ENCODE data around the gene ZEB2. TPM values are rescaled to one million over a fixed set of nuclear protein-coding genes. Genes with fewer than 3 reads are reported as not detected.

Gene ZEB2
- total RNA-seq, 3 donors from 2014 or later: 53.7 to 225 (median 83.2) TPM

DNA sequence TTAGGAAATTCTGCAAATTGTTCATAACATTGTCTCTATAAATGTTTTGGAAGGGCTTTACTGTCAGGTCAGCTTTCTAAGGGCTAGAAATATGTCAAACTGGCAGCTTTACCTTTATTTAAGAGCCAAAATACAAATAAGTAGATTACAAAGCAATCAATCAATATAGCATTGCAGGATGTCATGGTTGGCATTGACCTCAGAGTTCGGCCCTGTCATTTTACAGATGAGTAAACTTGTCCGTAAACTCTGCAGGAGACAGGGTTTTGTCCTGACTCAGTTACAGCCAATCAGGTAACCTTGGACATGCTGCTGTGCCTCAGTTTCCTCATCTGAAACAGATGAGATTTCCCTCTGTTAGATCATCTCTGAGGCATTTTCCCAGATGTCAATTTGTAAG, 25.9 kb upstream of the ZEB2 start:
- H3K36me3 ChIP-seq: no peaks in the 10 kb centered on the region
- no peak for TF ChIP-seq CTCF (IDR thresholded peaks at IDR 0.05)
- intact Hi-C loops (cut with DNase I; ENCODE audit: low total_unique reads): loop anchor here (10.0 kb wide), 1 partner anchor 1021 kb away; no protein-coding TSS in a partner anchor

DNA sequence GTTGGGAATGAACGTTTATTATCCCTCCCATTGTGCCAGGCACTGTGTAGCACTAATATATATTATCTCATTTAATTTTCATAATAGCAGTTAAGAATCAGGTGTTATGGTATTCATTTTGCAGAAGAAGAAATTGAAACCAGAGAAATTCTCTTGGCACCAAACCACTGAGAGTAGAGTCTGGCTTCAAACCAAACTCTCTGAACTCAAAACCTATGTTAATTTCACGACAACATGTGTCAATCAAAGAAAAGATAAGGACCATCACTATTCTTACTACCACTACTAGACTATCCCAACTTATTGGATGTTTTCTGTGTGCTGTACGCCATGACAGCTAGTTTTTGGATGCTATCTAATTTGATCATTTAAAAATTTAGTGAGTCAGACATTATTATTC, 24.1 kb upstream of the ZEB2 start:
- Histone ChIP-seq H3K27ac (no peak overlapping the region), H3K27me3 (no peaks in the 10 kb centered on the region), H3K9me3 (no peaks in the 10 kb centered on the region), H3K36me3 (no peaks in the 10 kb centered on the region), H3K4me1 (no peaks in the 10 kb centered on the region), H3K4me3 (no peak overlapping the region)
- intact Hi-C loops (cut with DNase I; ENCODE audit: low total_unique reads): loop anchor here (10.0 kb wide), 1 partner anchor 1019 kb away; no protein-coding TSS in a partner anchor
- TF ChIP-seq POLR2AphosphoS5 (IDR thresholded peaks at IDR 0.05) (no peak), POLR2A (IDR thresholded peaks at IDR 0.05) (no peak), CTCF (IDR thresholded peaks at IDR 0.05) (no peak)
- DNase-seq (ENCODE audit: low spot score in 2 of 2): no peak

More for the DNA sequence above, 25.9 kb upstream of the ZEB2 start:
- no peaks in the 10 kb centered on the region for H3K9me3 ChIP-seq
- H3K27ac ChIP-seq: no peak overlapping the region
- no peaks in the 10 kb centered on the region for H3K4me1 ChIP-seq
- H3K4me3 ChIP-seq: no peak overlapping the region
- H3K27me3 ChIP-seq: no peaks in the 10 kb centered on the region
- DNase-seq (ENCODE audit: low spot score in 2 of 2): no peak

DNA sequence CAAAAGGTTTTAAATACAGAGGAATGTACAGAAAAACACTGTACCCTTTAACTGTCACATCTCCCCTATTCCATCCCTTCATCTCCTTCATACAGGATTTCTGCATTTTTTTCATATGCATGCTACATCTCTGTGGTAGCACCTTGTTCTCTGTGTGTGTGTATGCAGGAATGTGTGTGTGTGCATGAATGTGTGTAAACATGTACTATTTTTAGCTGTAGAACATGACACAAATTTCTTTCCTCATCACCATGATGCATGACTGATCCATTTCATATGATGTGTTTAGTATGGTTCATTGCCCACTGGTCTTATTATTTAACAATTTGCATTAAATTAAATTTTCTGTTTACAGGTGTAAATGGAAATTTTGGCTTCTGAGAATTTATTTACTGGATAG, 21.5 kb upstream of the ZEB2 start:
- Histone ChIP-seq H3K27ac (no peak overlapping the region), H3K36me3 (no peaks in the 10 kb centered on the region), H3K9me3 (no peaks in the 10 kb centered on the region), H3K4me1 (no peaks in the 10 kb centered on the region), H3K27me3 (no peaks in the 10 kb centered on the region), H3K4me3 (no peak overlapping the region)
- intact Hi-C loops (cut with DNase I; ENCODE audit: low total_unique reads): loop anchor here (10.0 kb wide), 1 partner anchor 1017 kb away; no protein-coding TSS in a partner anchor
- no peak for TF ChIP-seq CTCF (IDR thresholded peaks at IDR 0.05)
- no peak for TF ChIP-seq POLR2A (IDR thresholded peaks at IDR 0.05)
- no peak for TF ChIP-seq POLR2AphosphoS5 (IDR thresholded peaks at IDR 0.05)
- DNase-seq (ENCODE audit: low spot score in 2 of 2): no peak

- no peak for DNase-seq (ENCODE audit: low spot score in 2 of 2)
- H3K4me3 ChIP-seq: no peak overlapping the region
- no peak overlapping the region for H3K27ac ChIP-seq
- TF ChIP-seq POLR2AphosphoS5 (IDR thresholded peaks at IDR 0.05) (no peak), CTCF (IDR thresholded peaks at IDR 0.05) (no peak), POLR2A (IDR thresholded peaks at IDR 0.05) (no peak)
- no peaks in the 10 kb centered on the region for H3K27me3 ChIP-seq
- H3K36me3 ChIP-seq: no peaks in the 10 kb centered on the region
- H3K4me1 ChIP-seq: no peaks in the 10 kb centered on the region
- intact Hi-C loops (cut with DNase I; ENCODE audit: low total_unique reads): no loop called here
- no peaks in the 10 kb centered on the region for H3K9me3 ChIP-seq
Observed at GRCh38 chr2:144539289-144539782, 19.4 kb upstream of the ZEB2 start.

- intact Hi-C loops (cut with DNase I; ENCODE audit: low total_unique reads): no loop called here
- Histone ChIP-seq H3K27ac (no peak overlapping the region), H3K9me3 (no peaks in the 10 kb centered on the region), H3K4me1 (no peaks in the 10 kb centered on the region), H3K4me3 (no peak overlapping the region), H3K27me3 (no peaks in the 10 kb centered on the region), H3K36me3 (no peaks in the 10 kb centered on the region)
- DNase-seq (ENCODE audit: low spot score in 2 of 2): no peak
- TF ChIP-seq POLR2AphosphoS5 (IDR thresholded peaks at IDR 0.05) (no peak), CTCF (IDR thresholded peaks at IDR 0.05) (no peak), POLR2A (IDR thresholded peaks at IDR 0.05) (no peak)
Observed at GRCh38 chr2:144535300-144535699, 15.4 kb upstream of the ZEB2 start.

All from breast epithelium (tissue), 4 donors.